GM21717 (cell line): Measurements from ENCODE around the gene PREB.
"Not testable (repeated sequence)": the region's sequence is repeated elsewhere in the genome, so short reads cannot be mapped to it uniquely, and the experiment has no call there.

Experiments
- ATAC-seq: cut with Tn5 transposase; IDR thresholded peaks from one replicate; pipeline ENCODE4 v1.9.1; 2021; ENCODE audit warnings: mild to moderate bottlenecking, moderate library complexity; ENCODE audit not compliant: unreplicated experiment

Gene PREB

DNA sequence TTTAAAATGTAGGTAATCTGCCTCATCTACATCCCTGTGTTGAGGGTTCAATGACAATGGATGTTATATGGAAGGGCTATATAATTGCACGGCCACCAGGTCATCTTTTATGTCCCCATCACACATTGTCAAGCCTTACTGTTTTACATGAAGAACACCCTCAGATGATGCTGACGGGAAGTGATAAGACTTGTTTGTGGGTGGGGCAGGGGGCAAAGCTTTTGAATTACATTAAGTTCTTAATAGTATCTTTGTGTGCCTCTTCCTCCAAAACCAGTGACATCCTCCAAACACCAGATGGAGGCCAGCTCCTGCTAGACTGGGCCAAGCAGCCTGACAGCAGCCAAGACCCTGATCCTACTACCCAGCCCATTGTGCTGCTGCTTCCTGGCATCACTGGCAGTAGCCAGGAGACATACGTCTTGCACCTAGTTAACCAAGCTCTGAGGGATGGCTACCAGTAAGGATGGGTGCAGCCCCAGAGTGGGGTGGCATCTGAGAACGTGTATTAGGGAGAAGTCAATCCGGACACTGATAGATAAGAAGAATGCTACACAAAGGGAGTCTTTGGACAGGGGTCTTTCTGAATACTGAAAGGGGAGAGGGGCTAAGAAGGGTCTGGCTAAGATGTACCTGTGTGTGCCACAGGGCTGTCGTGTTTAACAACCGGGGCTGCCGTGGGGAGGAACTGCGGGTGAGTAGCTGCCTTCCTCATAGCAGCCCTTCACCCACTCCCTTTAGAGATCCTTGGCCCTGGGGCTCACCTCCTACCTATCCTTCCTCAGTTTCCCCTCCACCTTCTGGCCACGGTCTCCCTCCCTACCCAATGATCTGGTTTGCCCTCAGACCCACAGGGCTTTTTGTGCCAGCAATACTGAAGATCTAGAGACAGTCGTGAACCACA, 5.5 kb downstream of the PREB start:
- ATAC-seq = no peak

DNA sequence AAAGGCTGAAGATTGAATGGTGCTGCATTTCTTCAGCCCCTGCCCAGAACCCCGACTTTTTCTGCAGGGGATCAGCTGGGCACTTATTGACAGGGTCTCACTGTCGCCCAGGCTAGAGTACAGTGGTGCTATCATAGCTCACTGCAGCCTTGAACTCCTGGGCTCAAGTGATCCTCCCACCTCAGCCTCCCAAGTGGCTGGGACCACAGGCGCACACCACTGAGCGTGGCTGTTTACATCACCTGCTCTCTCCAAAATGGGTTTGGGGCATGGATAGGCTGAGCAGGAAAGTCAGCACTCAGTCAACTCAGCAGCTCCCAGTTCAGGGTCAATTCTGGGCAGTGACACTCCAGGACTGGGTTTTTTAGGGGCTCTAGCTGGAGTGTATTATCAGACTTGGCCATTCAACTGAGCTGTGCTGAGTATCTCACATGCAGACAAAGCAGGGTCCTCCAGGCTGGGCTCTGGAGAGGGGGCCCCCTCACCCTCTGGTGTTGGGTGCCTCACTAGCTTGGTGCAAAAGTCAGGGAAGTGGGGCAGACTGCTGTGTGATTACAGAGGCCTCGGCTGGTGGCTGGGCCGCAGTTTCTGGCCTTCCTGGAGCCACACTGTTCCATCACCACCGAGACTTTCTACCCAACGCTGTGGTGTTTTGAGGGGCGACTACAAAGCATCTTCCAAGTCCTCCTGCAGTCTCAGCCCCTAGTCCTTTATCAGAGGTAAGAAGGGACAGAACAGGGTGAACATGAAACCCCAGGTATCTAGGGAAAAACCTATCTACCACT, 6.4 kb downstream of the PREB start:
- ATAC-seq = no peak

DNA sequence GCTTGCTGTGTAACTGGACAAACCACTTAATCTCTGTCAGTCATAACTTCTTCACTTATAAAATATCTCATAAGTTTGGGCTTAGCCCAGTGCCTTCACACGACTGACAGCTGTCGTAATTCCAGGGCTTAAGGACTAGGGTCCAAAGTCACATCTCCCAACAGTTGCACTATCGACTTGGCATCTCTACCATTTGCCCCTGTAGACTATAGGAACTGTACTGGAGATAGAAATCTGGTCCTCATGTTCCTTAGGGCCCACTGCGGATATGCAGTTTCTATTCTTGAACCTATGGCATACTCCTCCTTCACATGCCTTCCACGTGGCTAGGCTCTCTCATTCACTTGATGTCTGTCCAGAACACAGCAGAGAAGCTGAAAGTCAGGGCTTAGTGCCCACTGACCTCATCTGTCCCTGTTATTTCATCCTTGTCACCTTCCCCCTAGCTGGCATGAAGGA, 8.2 kb downstream of the PREB start:
- no peak for ATAC-seq

DNA sequence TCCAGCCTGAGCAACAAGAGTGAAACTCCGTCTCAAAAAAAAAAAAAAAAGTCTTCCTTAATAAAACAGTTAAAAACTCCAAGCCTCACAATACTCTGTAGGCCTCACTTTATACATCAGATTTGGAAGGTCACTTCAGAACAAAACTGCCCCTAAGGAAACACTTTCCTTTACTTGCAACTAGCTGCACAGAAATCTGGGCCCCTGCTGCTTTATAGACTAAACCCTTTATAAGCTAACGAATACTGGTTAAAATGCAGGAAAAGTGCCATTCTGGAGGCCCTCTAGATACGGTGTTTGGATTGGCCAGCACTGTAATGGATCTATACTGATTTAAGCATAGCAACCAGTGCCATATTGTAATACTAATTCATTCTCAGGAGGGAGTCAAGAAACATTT, 9.3 kb downstream of the PREB start:
- no peak for ATAC-seq

DNA sequence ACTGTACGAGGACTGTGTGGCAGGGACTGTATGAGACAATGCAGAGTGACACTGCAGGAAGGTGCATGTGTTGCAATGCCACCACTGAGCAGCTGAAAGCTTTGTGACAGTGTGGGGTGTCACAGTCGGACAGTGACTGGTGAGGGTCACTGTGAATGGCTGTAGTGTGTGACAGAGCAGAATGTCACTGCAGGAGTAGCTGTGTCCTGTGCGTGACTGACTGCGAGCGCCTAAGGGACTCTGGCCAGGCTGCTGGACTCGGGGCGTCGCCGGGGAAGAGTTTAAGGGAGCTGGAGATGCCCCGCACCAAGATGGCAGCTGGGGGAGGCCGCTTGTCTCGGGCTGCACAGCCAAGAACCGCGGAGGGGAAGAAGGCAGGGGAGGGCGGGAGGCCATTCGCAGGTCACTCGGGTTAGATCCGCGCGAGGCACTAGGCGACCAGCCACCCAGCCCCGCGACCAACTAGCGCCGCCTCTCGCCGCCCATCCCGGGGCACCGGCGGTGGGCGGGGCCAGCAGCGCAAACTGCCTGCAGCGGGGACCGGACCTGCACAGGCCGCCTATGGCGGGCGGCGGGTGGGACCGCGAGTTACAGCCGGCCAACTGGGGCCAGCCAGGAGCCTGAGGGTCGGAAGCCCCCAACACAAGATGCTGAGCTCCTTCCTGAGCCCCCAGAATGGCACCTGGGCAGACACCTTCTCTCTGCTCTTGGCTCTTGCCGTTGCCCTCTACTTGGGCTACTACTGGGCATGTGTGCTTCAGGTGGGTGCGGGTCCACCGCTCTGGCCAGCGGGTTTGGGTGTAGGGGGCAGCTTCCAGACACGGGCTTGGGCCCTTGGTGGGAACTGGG, 10.9 kb downstream of the PREB start, which contains the start of gene ABHD1:
TSS of gene ABHD1 (plus strand) at position 514 of the 849 bp plus-strand sequence. CDS start at position 648, 134 bp downstream.
- no peak for ATAC-seq

DNA sequence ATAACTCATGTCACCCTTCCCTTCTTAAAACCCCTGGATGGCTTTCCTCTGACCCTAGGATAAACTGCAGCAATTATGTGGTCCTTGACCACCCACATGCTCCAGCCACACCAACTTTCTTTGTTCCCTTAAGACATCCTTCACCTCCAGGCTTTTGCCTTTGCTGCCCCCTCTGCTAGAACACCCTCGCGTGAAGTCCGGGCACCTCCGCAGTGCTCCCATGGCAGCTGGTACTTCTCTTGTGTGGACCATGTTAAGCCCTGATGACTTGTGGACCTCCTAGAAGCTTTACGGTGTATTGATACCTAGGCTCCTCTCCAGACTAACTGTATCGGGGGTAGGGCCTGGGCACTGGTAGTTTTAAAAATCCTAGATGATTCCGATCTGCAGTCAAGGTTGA, 11.6 kb downstream of the PREB start:
- no peak for ATAC-seq

DNA sequence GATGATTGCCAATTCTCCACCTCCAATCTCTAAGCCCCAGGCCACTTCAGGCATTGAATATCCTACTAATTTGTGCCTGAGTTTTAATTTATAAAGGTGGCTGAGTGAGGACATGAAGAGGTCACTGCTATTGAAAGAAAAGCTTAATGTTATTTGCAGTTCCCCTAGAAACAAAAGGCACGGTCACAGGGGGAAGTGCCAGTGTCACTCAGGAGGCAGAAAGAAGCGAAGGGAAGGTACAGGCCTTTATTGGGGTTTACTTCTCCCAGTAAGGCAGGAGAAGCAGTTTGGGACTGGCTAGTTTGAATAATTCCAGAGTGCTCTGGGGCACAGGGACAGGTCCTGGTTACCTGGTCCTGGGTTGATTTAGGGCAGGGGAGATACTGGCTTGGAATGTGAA, 12.5 kb downstream of the PREB start:
- ATAC-seq = no peak

DNA sequence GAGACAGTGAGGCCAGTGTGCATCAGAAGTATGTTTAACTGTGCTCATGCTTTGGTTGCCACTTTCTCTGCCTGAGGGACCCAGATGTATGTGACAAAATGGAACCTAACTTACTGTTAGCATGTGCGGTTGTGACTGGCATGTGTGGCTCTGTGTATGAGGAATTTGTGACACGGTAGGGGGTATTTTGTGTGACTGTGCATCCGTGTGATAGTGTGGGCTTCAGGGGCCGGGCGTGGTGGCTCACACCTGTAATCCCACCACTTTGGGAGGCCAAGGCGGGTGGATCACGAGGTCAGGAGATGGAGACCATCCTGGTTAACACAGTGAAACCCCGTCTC, 15.1 kb downstream of the PREB start:
- ATAC-seq = not testable (repeated sequence)

DNA sequence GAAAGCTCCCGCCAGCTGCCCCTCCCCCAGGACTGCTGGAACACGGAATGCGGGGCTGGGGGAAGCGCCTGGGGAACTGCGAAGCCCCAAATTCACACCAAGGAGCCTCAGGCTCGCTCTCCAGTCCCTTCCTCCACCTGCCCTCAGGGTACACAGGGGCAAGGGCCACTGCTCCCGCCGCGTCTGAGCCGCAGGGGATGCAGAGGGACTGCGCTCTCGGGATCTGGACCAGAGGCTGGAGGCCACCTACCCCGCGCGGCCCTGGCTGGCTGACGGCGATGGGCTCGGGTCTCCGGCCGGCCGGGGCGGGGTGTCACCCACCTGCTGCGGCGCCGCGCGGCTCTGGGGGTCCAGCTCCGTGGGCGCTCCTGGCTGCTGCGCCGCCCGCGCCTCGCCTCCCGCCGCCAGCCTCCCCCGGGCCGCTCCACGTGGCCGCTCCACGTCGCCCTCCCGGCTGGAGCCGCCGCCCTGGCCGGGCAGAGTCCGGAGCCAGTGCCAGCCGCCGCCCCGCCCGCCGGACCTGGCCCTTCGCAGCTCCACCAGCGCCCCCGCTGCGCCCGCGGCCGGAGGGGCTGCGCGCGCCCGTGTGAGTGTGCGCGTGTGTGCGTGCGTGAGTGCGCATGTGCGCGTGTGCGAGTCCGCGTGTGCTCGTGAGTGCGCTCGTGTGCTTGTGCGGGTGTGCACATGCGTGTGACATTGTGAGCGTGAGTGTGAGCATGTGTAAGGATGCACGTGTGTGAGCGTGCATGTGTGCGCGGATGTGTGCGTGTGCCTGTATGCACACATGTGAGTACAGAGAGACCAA, 15.7 kb downstream of the PREB start, which contains the start of gene CGREF1:
TSS of gene CGREF1 (minus strand) at position 604 of the 805 bp plus-strand sequence. CDS start 14,762 bp downstream, outside the sequence.
- ATAC-seq = no peak

DNA sequence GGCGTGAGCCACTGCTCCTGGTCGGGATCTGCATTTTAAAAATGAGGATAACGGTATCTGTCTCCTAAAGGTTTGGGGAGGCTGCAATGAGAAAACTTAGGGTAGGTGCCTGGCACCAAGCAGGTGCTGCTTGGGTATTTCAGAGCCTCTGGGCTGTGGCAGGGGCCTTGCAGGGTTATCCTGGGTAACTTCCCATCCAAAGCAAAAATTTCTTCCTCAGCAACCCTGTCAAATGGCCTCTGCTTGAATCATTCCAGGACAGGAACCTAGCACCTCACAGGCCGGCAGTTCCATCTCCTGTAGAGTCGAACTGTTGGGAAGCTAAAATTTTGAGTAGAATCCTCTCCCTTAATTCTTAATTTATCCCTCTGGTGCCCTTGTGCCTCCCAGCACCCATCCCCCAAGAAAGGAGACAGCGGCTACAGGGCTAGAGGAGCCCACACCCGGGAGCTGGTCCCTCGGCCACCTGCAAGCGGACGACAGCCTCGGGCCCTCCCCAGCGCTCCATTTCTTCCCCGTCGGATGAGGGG, 16.4 kb downstream of the PREB start:
- ATAC-seq = no peak

DNA sequence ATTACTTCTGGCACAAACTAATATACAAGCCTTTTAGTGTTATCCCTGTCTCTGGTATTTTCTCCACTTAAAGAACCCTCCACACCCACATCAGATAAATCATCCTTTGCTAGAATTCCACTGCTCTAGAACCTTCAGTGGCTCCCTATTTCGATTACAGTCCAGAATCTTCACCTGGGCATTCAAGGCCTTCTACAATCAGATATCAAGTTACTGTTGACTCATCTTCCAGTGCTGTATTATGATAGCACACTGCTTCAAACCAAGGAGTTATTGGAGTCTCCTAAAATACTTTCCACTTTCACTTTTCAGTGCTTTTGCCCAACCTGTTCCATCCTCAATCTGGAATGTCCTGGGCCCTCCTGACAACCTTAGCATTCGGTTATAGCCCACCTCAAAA, 18.9 kb downstream of the PREB start:
- ATAC-seq = no peak

DNA sequence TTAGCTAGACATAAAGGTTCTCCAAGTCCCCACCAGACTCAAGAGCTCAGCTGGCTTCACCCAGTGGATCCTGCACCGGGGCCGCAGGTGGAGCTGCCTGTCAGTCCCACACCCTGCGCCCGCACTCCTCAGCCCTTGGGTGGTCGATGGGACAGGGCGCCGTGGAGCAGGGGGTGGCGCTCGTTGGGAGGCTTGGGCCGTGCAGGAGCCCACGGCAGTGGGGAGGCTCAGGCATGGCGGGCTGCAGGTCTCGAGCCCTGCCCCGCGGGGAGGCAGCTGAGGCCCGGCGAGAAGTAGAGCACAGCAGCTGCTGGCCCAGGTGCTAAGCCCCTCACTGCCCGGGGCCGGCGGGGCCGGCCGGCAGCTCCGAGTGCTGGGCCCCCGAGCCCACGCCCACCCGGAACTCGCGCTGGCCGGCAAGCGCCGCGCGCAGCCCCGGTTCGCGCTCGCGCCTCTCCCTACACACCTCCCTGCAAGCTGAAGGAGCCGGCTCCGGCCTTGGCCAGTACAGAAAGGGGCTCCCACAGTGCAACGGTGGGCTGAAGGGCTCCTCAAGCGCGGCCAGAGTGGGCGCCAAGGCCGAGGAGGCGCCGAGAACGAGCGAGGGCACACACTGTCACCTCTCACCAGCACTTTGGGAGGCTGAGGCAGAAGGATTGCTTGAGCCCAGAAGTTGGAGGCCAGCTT, 22.9 kb downstream of the PREB start:
- not testable (repeated sequence) for ATAC-seq

DNA sequence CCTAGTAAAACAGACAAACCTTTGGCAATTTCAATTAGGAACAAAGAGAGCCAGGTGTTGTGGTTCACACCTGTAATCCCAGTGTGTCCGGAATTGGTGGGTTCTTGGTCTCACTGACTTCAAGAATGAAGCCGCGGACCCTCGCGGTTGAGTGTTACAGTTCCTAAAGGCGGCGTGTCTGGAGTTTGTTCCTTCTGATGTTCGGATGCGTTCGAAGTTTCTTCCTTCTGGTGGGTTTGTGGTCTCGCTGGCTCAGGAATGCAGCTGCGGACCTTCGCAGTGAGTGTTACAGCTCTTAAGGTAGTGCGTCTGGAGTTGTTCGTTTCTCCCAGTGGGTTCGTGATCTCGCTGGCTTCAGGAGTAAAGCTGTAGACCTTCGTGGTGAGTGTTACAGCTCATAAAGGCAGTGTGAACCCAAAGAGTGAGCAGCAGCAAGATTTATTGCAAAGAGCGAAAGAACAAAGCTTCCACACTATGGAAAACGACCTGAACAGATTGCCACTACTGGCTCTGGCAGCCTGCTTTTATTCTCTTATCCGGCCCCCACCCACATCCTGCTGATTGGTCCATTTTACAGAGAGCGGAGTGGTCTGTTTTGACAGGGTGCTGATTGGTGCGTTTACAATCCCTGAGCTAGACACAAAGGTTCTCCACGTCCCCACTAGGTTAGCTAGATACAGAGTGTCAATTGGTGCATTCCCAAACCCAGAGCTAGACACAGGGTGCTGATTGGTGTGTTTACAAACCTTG, 23.7 kb downstream of the PREB start:
- ATAC-seq = not testable (repeated sequence)

DNA sequence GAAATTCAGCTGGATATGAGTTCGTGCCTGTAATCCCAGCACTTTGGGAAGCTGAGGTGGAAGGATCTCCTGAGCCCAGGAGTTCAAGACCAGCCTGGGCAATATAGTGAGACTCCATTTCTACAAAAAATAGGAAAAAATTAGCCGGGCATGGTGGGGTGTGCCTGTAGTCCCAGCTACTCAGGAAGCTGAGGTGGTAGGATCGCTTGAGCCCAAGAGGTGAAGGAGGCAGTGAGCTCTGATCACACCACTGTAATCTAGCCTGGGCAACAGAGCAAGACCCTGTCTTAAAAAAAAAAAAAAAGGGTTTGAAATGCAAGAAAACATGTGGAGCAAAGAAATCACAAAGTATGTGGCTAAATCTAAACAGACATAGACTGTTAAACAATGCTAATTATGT, 25.4 kb downstream of the PREB start:
- ATAC-seq = no peak

DNA sequence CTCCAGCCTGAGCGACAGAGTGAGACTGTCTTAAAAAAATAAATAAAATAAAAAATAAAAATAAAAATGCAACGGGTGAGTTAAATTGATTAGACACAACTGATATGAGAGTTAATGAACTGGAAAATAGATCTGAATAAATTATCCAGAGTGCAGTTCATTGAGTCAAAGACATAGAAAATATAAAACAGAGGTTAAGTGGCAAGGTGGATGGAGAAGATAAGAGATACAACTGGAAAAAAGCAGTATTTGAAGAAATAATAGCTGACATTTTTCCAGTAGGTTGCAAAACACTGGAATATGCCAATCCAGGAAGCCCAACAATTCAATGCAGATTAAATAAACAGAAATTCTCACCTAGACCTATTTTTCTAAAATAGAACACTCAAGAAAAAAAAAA, 26.2 kb downstream of the PREB start:
- ATAC-seq = no peak

DNA sequence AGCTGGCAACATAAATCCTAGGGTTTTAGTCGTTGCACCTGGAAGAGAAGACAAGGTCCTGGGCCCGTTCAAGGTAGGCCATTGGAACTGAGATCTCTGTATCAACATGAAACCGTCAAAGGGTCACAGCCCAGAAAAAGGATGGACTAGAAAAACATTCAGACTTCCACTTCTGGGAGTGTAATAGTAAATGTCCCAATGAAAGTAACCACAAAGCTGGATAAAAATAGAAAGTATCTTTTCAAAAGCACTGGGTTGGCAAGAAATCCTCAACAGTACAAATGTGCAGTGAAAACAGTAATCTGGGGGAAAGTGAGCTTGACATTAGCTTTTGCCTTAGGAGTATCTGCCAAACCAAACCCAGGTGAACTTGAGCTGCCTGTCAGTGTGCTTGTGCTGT, 28.5 kb downstream of the PREB start:
- ATAC-seq = no peak

DNA sequence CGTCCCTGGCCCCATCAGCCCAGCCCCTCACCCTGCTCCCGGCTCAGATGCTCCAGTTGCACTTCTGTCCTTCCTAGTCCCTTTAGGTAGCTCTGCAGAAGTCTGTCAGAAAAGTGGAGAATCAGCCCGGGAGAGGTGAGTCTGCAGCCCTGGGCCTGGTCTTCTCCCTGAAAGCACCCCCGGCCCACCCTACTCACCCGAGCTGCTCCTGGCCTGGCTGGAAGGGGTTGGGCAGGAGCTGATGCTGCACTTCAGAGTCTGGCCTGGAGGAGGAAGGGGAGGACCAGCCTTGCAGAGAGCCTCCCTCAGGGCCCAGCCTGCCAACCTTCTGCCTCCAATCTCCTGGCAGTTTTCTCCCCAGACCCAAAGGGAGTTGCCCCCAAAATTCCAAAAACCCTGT, 32.1 kb downstream of the PREB start:
- ATAC-seq = no peak

DNA sequence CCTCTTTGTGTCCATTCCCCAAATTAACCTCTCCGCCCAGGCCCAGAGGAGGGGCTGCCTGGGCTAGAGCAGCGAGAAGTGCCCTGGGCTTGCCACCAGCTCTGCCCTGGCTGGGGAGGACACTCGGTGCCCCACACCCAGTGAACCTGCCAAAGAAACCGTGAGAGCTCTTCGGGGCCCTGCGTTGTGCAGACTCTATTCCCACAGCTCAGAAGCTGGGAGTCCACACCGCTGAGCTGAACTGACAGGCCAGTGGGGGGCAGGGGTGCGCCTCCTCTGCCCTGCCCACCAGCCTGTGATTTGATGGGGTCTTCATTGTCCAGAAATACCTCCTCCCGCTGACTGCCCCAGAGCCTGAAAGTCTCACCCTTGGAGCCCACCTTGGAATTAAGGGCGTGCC, 34.4 kb downstream of the PREB start:
- ATAC-seq = no peak
